DND-41 (cell line): ENCODE measurements around the gene LAMP2.
"Not testable (repeated sequence)": the region's sequence is repeated elsewhere in the genome, so short reads cannot be mapped to it uniquely, and the experiment has no call there.

Source experiments
- ATAC-seq: fragments of 200-7000 bp; cut with Tn5 transposase; 3 replicates; pipeline ENCODE4 v1.9.1; 2021; ENCODE audit warnings: low read depth; ENCODE audit not compliant: insufficient read depth
- DNase-seq: peaks from one replicate; pipeline ENCODE4 v3.0.0-alpha.2; 2020
- H2AFZ ChIP-seq: 2 replicates; pipeline ENCODE4 v1.6.0; 2012; ENCODE audit warnings: low read depth, low read length
- H3K27ac ChIP-seq: 2 replicates; pipeline ENCODE4 v1.5.1; 2012; ENCODE audit warnings: low read length, inconsistent platforms
- H3K27me3 ChIP-seq: fragments of 200-600 bp; sonication (generic); 2 replicates; pipeline ENCODE4 v1.6.0; 2012; ENCODE audit warnings: low read length, mild to moderate bottlenecking, inconsistent platforms; ENCODE audit not compliant: insufficient read depth, poor library complexity
- H3K36me3 ChIP-seq: 2 replicates; pipeline ENCODE4 v1.5.1; 2012; ENCODE audit warnings: low read length, inconsistent platforms; ENCODE audit not compliant: insufficient read depth
- H3K4me1 ChIP-seq: 2 replicates; pipeline ENCODE4 v1.5.1; 2012; ENCODE audit warnings: mild to moderate bottlenecking, low read length; ENCODE audit not compliant: insufficient read depth
- H3K4me2 ChIP-seq: 2 replicates; pipeline ENCODE4 v1.6.0; 2012; ENCODE audit warnings: mild to moderate bottlenecking, moderate library complexity, low read length, inconsistent platforms; ENCODE audit not compliant: insufficient read depth
- H3K4me3 ChIP-seq, 2 experiments: fragments of 200-600 bp in 1 of 2; shearing (Covaris generic) in 1 of 2; 2 replicates each; pipeline ENCODE4 v1.5.1; 2012 to 2016; ENCODE audit warnings: inconsistent platforms in 2 of 2, low read length in 2 of 2, mild to moderate bottlenecking in 2 of 2, low read depth in 1 of 2, moderate library complexity in 1 of 2
- H3K79me2 ChIP-seq: 2 replicates; pipeline ENCODE4 v1.6.0; 2012; ENCODE audit warnings: low read length, inconsistent platforms; ENCODE audit not compliant: insufficient read depth
- H3K9ac ChIP-seq: 2 replicates; pipeline ENCODE4 v1.6.0; 2012; ENCODE audit warnings: low read depth, mild to moderate bottlenecking, inconsistent platforms, low read length, moderate library complexity
- H3K9me3 ChIP-seq: 2 replicates; pipeline ENCODE4 v1.5.1; 2012; ENCODE audit warnings: low read length, moderate library complexity, mild to moderate bottlenecking, inconsistent platforms; ENCODE audit not compliant: insufficient read depth, severe bottlenecking
- H4K20me1 ChIP-seq: 2 replicates; pipeline ENCODE4 v1.6.0; 2012; ENCODE audit warnings: low read length; ENCODE audit not compliant: insufficient read depth
- EZH2 ChIP-seq: IDR thresholded peaks from 3 replicates; pipeline ENCODE4 v1.6.1; 2012; ENCODE audit warnings: borderline replicate concordance, low read depth, mild to moderate bottlenecking, moderate library complexity, low read length, inconsistent platforms; ENCODE audit not compliant: severe bottlenecking
- TF ChIP-seq, protein P1 (sequence below): IDR thresholded peaks from 2 replicates; pipeline ENCODE4 v1.5.1; 2012; ENCODE audit warnings: borderline replicate concordance, low read length, moderate library complexity, mild to moderate bottlenecking; ENCODE audit not compliant: poor library complexity, severe bottlenecking; ENCODE audit errors: extremely low read depth

Gene LAMP2

DNA sequence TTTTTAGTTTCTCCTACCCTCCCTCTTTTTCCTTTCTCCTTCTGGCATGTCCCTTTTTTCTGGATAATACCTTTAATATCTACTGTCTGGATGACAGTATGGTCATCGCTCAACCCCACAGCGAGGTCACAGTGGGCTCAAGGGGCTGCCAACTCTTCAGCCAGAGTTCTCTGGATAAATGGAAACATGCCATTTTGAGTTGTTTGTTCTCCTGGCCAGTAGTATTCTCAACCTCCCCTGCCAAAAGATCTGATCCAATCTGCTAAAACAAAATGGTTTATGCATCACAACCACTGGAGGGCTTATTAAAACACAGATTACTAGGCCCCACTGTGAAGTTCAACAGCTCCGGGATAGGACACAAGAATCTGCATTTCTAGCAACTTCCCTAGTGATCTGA lies 5.0 kb upstream of the LAMP2 start:
- Histone ChIP-seq H3K9me3 (no peaks in the 10 kb centered on the region), H2AFZ (no peak overlapping the region), H3K36me3 (no peaks in the 10 kb centered on the region), H3K4me1 (no peaks in the 10 kb centered on the region), H3K79me2 (peaks cover under 1% of the 10 kb centered on the region), H3K27me3 (no peaks in the 10 kb centered on the region), H3K9ac (no peak overlapping the region), H3K4me2 (no peak overlapping the region), H4K20me1 (no peaks in the 10 kb centered on the region), H3K27ac (no peak overlapping the region), H3K4me3 (no peak overlapping the region)
- no peak for TF ChIP-seq EZH2
- TF ChIP-seq, protein P1, sequence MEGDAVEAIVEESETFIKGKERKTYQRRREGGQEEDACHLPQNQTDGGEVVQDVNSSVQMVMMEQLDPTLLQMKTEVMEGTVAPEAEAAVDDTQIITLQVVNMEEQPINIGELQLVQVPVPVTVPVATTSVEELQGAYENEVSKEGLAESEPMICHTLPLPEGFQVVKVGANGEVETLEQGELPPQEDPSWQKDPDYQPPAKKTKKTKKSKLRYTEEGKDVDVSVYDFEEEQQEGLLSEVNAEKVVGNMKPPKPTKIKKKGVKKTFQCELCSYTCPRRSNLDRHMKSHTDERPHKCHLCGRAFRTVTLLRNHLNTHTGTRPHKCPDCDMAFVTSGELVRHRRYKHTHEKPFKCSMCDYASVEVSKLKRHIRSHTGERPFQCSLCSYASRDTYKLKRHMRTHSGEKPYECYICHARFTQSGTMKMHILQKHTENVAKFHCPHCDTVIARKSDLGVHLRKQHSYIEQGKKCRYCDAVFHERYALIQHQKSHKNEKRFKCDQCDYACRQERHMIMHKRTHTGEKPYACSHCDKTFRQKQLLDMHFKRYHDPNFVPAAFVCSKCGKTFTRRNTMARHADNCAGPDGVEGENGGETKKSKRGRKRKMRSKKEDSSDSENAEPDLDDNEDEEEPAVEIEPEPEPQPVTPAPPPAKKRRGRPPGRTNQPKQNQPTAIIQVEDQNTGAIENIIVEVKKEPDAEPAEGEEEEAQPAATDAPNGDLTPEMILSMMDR = no peak
- ATAC-seq (no peak), DNase-seq (no peak)

DNA sequence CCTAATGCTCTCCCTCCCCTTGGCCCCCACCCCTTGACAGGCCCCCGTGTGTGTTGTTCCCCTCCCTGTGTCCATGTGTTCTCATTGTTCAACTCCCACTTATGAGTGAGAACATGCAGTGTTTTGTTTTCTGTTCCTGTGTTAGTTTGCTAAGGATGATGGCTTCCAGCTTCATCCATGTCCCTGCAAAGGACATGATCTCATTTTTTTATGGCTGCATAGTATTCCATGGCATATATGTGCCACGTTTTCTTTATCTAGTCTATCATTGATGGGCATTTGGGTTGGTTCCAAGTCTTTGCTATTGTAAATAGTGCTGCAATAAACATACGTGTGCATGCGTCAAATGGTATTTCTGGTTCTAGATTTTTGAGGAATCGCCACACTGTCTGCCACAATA lies 561 bp upstream of the LAMP2 start:
- not testable (repeated sequence) for H3K27ac ChIP-seq, H3K27me3 ChIP-seq, H2AFZ ChIP-seq, H3K9ac ChIP-seq, ATAC-seq, H3K9me3 ChIP-seq, DNase-seq, H3K36me3 ChIP-seq, H3K4me3 ChIP-seq, H4K20me1 ChIP-seq, H3K4me2 ChIP-seq
- peaks cover 45% of the 10 kb centered on the region for H3K79me2 ChIP-seq
- peaks cover 24% of the 10 kb centered on the region for H3K4me1 ChIP-seq

DNA sequence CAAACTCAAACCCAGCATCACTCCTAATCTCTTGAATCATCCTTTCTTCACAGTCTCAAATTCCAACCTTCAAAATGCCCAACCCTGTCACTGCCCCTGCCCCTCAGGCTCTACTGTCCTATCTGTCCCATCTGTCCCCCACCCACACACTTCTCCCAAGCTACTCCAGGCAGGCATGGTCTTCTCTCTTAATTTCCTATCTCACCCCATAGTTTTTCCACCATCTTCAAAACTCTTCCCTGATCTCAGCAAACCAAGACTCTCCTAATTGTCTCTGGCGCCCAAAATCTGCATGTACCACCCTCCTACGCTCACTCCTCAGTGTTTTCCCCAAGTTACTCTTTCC lies 644 bp downstream of the LAMP2 start:
- Histone ChIP-seq H3K4me1 (peaks cover 34% of the 10 kb centered on the region), H3K79me2 (peaks cover 57% of the 10 kb centered on the region), H3K4me3 (peak overlapping the region; percentile 71 to 73), H4K20me1 (peaks cover 13% of the 10 kb centered on the region; the same call in 1 of the 2 replicates), H3K9me3 (no peaks in the 10 kb centered on the region), H3K27ac (peak overlapping the region; percentile 95), H3K27me3 (no peaks in the 10 kb centered on the region), H2AFZ (peak overlapping the region; percentile 71), H3K9ac (peak overlapping the region; percentile 87), H3K4me2 (peak overlapping the region; percentile 82), H3K36me3 (no peaks in the 10 kb centered on the region)
- no peak for ATAC-seq
- no peak for DNase-seq
- TF ChIP-seq EZH2 = no peak
- TF ChIP-seq, protein P1 = no peak

DNA sequence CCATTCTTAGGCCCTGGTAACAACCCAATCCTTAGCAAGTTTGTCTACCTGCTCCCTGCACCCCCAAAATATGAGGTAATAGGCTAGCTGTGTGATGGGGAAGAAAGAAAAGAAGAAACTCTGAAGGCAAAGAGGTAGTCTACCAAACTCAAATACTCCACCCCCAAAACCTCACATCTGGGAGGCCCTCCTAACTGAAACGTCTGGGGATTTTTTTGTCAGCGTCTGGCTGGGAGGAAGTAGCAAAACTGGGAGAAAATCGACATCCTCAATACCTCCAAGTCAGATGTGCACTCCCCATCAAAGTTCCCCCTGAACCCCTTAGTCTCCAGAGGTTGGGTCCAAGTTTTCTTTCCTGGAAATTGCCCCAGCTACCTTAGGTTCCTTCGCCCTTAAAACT lies 1.0 kb downstream of the LAMP2 start:
- H3K4me1 ChIP-seq = peaks cover 38% of the 10 kb centered on the region
- no peak for TF ChIP-seq EZH2
- peak overlapping the region; percentile 87 for H3K9ac ChIP-seq
- H3K27me3 ChIP-seq = no peaks in the 10 kb centered on the region
- H3K4me3 ChIP-seq = peak overlapping the region; percentile 71 to 73; a peak in 3 of 4 replicates
- peak; percentile 20; the same call in 1 of the 3 replicates for ATAC-seq
- H2AFZ ChIP-seq = peak overlapping the region; percentile 19; the same call in 1 of the 2 replicates
- H3K79me2 ChIP-seq = peaks cover 61% of the 10 kb centered on the region
- H4K20me1 ChIP-seq = peaks cover 13% of the 10 kb centered on the region; the same call in 1 of the 2 replicates
- peak; percentile 17 for DNase-seq
- peak overlapping the region; percentile 82 for H3K4me2 ChIP-seq
- no peaks in the 10 kb centered on the region for H3K9me3 ChIP-seq
- H3K36me3 ChIP-seq = no peaks in the 10 kb centered on the region
- peak overlapping the region; percentile 95 for H3K27ac ChIP-seq
